GM18507 (cell line): ENCODE data around the gene KRT77.

Experiments used
- DNase-seq: peaks from one replicate; pipeline ENCODE4 v3.0.0; 2011; ENCODE audit warnings: low read depth; ENCODE audit not compliant: insufficient read length; ENCODE audit errors: extremely low spot score
- FAIRE-seq: peaks from 2 replicates; lab custom pipeline; 2011; peaks lifted over from hg19 to GRCh38; lab: Jason Lieb, UNC

Gene KRT77

DNA sequence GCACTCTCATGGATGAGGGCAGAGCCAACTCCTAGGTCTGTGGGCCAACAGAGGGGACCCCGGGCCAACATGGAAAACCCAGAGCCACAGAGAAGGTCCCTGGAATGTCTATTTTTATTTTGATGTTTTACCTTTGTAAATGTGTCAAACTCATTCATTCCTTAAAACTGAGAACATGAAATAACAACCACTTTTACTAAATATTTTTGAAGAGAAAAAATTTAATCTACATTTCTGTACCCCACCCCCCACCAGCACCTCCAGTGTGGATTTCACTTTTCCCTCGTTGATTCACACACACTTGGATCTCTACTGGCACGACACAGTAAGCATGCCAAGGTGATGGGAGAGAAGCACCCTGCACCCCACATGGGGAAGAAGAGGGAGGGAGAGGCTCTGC is 6.7 kb downstream of the KRT77 start:
- DNase-seq (no peak), FAIRE-seq (no peak)

DNA sequence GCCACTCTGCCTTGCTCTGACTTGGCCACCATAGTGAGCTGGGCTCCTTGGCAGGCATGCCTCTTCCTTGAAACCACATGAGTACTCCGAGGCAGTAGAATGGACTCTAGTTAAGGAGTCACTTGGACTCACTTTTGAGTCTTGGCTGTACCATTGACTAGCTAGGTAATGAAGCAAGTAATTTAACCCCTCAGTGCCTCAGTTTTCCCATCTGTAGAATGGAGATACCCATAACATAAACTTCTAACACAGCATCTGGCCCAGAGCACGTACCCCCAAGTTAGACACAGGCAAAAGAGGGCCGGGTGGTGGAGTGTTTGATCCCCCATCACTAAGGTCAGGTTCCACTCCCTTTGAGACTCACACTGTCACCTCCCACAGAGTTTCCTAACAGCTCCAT is 8.3 kb downstream of the KRT77 start:
- DNase-seq (no peak), FAIRE-seq (no peak)

DNA sequence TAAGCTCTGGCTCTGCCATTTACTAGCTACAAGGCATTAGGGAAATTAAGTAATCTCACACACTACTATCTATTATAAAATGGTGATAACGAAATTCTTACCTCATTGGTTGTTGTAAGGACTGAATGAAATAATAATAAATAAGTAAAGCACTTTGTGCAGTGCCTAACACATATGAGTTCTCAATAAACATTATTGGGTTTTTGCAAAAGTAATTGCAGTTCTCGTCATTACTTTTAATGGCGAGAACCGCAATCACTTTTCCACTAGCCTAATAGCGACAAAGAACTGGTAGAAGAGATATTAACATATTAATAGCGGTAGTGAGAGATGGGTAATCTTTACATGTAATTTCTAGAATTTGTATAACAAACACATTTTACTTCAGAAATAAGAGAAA is 9.2 kb downstream of the KRT77 start:
- no peak for DNase-seq
- FAIRE-seq: no peak

DNA sequence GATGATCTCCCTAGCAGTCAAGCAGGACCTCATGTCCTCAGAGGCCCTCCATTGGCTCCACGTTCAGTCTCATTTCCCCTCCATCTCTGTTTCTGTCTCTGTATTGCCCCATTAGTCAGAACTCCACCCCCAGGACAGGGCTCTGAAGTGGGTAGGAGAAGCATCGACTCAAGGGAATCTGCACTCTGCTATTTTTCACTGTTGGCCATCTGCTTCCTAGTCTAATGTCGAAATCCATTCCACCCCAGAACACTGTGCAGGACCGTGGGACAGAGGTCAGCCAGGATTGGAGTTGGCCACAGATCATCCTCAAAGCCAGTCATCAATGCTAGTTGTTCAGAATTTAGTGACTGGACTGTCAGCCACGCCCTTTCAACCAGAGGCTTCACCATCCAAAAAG is 10.1 kb downstream of the KRT77 start:
- DNase-seq: no peak

DNA sequence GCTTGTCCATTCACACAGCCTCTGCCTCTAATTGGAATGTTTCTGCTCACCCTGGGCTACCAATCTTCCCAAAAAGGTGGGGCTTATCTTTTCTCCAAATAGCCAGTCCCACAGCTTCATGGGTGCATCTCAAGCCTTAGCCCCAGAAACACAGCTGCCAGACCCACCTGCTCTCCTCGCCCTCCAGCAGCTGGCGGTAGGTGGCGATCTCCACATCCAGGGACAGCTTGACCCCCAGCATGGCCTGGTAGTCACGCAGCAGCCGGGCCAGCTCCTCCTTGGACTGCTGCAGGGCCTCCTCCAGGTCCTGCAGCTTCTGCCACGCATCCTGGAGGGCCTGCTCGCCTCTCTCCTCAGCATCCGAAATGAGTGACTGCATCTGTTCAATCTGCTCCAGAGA is 11.1 kb downstream of the KRT77 start:
- FAIRE-seq: no peak
- no peak for DNase-seq

More for the DNA sequence above, 10.1 kb downstream of the KRT77 start:
- no peak for FAIRE-seq

DNA sequence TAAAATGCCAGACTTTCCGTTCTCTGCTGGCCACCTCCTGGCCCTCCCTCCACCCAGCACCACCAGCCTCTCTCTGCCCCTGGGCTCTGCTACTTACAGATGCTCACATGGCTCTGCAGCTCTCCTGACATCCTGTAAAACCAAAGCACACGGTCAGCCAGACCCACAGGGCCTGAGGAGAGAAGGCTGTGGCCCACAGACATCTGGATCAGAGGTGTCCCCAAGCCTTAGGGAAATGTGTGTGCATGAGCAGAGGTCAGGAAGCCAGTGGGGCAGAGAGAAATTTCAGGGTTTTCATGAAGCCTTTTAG is 11.5 kb downstream of the KRT77 start:
- FAIRE-seq (no peak), DNase-seq (no peak)

DNA sequence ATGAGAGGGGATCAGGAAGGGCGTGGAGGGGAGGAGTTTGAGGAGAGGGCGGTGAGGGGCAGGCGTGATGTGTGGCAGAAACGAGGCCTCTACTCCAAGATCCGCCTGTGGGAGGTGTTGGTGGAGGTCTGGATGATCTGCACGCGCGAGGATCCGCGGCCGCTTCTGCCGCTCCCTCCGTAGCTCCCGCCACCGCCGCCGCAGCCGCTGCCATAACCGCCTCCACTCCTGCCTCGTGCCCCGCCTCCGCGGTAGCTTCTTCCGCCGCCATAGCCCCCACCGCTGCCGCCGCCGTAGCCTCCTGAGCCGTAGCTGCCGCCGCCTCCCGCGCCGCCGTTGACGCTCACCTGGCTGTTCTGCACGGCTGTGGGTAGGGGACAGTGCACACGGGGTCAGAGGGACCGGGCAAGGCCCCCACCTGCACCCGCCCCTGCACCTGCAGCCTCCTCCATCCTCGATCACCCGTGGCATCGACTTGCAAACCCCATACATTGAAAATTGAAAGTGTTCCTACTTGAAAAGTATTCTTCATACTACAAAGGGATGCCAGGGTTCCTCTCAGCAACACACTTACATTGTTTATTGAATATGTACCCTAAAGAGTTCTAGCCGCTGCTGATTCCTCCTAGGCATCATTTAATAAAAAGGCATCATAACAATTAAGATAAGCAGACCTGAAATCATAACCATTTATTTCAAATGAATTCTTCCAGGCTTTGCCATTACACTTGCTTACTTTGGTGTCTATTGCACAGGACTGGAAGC is 12.1 kb downstream of the KRT77 start:
- FAIRE-seq: no peak
- DNase-seq: no peak

DNA sequence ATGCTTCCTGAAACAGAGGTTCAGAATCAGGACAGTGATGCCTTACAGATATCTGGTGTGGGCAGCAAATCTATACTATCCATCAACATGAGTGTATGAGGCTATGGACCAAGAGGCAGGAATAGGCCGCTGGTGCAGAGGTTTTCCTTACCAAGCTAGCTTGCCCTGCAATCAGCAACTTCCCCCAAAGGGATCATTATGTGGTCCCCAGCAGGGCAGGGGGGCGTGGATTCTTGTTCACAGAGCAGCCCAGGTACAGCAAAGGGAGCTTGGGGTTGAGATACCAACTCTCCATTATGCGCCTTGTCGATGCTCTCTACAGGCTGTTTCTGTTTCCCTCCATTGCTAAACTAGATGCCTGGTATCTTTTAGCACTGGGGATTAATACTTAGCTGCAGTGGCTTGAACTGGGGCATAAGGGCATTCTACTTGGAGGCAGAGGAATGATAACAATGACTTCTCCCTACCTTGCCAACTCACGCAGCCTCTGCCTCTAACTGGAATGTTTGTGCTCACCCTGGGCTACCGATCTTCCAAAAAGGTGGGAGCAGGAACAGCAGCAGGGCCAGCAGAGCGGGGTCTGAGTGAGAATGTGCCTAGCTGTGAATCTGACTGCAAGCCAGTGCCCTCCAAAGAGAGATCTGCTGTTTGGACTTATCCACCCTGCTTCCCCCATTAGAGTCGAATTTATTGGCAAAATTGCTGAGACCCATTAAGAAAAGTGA is 12.8 kb downstream of the KRT77 start:
- no peak for FAIRE-seq
- DNase-seq: no peak

DNA sequence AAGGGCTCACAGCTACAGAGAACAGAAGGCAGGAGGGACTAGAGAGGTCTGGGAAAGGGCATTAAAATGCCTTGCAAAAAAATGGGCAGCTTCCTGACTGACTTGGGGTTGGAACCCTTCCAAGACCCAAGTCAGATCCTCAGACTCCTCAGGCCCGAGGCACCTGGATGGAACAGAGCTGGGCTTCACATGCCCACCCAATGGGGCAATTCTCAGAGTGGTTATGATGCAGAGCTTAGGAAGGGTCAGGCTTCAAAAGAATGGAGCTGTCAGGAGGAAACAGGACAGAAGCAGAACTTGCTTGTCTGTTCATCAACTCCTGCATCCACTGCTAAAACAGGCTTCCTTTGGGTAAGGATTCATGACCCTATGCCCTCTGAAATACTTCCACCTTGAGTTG is 13.4 kb downstream of the KRT77 start:
- DNase-seq: no peak

DNA sequence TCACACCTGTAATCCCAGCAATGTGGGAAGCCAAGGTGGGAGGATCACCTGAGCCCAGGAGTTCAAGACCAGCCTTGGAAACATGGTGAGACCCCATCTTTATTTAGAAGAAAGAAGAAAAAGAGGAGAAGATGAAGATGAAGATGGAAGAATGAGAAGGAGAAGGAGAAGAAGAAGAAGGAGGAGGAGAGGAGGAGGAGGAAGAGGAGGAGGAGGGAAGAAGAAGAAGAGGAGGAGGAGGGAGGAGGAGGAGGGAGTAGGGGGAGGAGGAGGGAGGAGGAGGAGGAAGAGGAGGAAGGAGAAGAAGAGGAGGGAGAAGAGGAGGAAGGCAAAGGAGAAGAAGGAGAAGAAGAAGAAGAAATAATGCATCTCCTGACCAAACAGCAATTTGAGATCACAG is 14.1 kb downstream of the KRT77 start:
- DNase-seq (no peak), FAIRE-seq (no peak)

More for the DNA sequence above, 13.4 kb downstream of the KRT77 start:
- FAIRE-seq: no peak

DNA sequence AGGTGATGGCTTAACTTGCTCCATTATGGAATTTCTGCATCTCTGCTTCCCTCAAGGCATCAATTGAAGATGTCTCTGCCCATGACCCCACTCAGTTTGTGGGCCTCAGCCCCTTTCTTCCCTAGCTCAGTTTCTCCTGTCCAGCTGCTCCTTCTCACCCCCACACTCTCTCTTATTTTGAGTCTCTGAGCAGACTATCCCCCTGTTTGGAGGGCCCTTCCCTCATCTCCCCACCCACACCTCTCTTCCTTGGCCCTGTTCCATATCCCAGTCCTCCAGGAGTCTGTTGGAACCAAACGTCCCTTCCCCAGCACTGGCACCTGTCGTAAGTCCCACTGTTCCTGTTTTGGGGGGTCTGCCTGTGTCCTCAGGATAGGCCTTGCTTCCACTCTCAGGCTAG is 14.8 kb downstream of the KRT77 start:
- FAIRE-seq (no peak), DNase-seq (no peak)

DNA sequence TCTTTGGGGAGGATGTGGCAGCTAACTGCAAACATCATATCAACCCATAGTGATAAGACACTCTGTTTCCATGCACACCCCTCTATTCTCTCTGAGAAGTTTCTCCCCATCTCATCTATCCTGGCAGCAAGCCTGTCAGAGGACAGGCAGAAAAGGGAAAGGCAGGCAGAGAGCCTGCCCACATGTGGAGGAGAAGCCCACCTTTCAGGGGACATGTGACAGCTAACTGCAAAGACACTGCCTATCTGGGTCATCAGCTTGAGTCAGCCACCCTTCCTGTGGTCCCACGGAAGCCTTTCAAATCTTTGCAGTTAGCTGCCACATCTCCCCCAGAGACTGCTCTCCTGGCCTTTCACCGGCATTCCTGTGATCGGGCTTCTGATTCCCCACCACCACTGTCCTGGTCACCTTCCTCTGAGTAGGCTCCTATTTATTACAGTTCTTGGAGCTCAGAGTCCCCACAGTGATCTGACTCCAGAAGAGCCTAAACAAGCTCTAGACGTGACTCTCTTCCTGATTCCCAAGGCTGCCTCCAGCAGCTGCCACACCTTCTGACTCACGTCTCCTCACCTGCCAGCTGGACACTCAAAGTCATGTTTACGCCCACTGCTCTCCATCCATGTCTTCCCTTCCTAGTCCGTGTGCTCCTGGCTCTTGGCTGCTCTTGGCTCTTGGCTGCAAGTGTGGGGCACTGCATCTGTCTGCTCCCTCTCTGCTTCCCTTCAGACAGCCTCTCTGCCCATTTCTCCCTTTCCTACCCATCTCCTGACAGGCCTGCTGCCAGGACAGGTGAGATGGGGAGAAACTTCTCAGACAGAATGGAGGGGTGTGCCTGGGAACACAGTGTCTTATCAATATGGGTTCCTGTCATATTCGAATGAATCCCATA is 15.6 kb downstream of the KRT77 start:
- FAIRE-seq: no peak
- DNase-seq: no peak

DNA sequence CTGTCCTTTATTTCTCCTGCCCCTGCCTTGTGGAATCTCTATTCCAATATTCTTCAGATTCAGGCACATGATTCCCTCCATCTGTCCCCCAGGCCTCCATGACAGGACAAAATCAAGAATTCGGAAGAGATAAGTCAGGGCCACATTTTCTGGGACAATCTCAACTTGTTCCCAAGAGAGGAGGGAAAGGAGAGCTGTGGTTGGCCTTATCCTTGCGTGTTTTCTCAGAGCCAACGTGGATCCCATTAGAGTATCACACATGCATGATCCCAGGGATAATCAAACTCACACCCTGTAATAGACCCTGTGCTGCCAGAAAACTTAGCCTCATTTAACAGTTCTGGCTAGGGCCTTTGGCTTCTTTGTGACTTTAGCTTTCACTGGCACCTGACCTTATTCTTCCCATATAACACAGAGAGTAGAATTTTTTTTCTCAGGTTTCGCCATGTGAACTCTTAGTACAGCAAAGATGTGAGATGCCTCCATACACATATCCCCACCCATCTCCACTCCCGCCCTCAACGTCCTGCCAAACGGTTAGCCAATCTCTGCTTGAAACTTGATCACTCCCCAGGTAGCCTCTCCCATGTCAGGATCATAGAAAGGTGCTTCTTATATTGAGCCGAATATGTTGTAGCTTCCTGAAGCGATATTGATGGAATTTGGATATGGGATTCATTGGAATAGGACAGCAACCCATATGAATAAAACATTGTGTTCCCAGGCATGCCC is 16.4 kb downstream of the KRT77 start:
- FAIRE-seq: no peak

DNA sequence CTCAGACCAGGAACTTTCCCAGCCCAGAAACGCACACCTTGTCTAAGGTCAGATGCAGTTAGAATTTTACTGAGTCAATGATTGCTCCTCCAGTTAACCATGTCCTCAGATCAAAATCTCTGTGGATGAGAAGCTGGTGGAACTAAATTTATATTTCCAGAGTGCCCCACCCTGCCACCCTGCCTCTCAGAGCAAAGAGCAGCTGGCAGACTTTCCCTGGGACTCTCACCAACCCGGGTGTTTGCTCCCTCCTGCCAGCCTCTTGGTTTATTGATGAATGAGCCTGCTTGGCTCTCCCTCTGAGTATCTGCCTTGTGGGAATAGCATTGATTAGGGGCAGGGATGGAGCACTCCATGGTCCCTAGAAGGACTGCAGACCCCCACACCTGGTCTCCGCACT is 17.3 kb downstream of the KRT77 start:
- no peak for DNase-seq
- no peak for FAIRE-seq

More for the DNA sequence above, 16.4 kb downstream of the KRT77 start:
- DNase-seq: no peak

DNA sequence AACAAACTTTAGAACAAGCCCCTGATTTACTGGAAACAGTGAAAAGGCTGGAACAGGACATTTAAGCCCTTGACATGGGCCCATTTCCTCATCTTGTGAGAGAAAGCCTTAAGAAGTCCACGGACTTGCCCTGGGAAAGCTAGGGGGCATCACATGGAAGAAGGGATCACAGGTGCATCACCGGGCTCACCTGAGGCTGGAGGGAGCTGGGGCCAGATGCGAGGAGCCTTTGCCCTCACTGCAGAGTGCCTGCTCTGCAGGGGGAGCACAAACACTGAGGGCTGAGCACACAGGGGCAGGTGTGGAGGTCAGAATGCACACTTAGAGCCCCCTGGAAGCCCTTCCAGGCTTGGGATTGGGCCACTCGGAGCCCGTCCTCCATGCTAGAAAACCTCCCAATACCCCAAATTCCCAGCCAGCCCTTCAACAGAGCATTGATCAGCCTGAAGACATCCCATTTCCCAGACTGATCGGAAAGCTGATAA is 17.9 kb downstream of the KRT77 start:
- DNase-seq: no peak
- FAIRE-seq: no peak

DNA sequence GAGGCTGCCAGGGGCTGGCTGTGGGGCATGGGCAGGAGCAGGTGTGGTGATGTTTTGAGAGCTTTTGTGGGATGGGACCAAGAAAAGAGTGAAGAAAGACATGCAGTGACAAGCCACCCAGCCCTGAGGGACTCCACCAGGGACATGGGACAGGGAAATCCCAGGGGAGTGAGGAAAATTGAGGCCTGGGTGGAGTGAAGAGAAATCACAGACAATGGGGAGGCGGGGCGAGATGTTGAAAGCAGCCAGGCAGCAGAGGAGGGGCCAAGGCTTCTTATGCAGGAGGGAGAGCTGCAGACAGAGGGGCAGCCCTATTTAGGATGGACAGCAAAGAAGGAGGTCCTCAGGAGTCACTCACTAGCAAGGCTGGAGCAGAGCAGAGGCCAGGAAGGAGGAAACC is 18.9 kb downstream of the KRT77 start:
- FAIRE-seq: no peak
- no peak for DNase-seq

DNA sequence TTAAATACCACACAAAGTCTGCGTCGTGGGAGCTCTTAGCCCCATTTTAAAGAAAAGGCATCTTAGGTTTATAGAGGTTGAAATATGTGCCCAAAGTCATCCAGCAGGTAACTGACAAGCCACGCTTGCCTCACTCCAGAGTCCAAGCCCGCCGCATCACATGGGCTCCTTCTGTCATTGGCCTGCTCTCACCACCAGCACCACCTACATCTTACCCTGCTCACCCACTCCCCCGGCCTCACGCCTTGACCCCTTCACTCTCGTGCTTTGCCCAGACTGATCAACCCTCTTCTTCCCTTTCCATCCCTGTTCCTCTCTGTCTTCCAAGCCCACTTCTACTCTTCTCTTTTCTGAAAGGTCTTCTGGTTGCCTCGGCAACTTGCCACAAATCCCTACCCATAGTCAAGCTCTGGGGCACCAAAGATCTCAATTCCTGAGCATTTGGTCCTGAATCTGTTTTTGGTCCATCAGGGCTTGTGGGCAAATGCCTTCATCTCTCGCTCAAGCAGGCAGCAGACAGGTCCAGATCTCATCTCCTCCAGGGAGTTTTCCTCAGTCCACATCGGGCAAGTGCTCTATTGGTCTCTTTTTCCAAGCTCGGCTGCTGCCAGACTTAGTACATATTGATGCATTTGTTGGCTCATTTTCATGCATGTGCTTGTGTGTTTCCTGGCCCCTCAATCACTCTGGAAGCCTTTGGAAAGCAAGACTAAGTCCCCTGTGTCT is 19.6 kb downstream of the KRT77 start:
- DNase-seq (no peak), FAIRE-seq (no peak)

DNA sequence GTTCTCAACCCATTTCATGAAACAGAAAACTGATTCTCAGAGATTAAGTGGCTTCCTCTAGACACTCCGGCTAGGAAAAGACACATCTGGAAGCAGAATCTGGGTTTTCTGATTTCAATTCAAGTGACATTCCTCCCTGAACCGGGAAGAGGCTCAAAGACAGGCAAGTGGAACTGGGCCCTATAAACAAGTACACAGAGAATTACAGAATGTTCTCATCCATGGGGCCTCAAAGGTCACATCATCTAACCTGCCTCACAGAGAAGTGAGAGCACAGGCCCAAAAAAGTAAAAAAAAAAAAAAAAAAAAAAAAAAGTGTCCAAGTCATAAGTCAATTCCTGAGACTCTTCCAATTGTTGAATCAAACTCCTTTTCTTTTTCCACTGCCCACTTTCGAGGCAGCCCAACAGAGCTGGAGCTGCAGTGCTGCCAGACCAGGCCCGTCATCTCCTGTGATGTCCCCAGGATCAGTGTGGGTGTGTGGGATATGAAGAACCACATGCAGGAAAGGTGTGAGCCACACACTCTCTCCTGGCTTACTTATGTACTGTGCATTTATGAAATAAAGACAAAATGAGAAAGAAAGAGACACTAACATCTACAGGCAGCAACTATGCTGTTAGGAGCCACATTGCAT is 20.3 kb downstream of the KRT77 start:
- DNase-seq (no peak), FAIRE-seq (no peak)

DNA sequence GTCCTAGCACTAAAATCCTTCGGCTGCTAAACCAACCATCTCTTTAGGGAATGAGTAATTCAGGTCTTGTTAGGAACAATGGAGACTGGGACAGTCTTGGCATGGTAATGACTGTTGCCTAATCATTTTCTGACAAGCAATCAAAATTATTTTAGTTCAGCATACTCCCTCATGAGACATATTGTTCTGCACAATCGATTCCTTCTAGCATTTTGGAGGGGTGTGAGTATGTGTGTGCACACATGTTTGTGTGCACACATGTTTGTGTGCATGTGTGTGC is 21.0 kb downstream of the KRT77 start:
- no peak for FAIRE-seq
- no peak for DNase-seq
